Measurements from ENCODE around the gene ZNF638.

Gene ZNF638

DNA sequence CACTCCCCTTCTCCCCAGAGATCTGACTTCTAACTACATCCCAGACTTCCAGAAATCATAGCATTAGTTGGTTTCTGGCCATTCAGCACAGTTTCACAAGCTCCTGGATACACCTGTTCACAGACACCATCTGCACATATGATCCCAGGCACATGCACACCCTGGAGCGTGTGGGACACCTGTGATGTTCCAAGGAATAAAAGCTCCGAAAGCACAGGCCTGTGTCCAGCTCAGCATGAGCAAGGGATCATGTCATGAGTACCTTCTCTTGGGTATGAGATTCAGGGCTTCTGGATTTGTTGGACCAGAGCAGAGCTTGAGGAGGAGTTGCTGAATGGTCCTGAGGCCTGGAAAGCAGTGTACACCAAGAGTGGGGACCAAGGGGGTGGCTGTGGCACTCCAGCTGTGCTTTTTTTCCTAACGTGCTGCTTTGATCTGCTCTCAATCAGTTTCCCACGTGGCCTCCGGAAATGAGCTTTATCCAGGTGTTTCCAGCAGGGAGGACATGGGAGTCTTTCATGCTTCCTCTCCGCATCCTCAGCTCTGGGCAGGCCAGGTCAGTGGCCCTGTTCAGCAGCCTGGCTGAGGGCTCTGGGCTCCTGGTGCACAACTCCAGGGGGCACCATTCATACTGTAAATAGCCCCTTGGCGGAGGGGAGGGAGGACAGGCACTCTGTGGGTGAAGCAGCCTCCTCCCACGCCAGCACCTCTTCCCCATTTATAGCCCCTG is 123.6 kb downstream of the ZNF638 start:
- DNase-seq (ENCODE audit: low read depth in 4 of 4, low spot score in 1 of 4) = no peak

DNA sequence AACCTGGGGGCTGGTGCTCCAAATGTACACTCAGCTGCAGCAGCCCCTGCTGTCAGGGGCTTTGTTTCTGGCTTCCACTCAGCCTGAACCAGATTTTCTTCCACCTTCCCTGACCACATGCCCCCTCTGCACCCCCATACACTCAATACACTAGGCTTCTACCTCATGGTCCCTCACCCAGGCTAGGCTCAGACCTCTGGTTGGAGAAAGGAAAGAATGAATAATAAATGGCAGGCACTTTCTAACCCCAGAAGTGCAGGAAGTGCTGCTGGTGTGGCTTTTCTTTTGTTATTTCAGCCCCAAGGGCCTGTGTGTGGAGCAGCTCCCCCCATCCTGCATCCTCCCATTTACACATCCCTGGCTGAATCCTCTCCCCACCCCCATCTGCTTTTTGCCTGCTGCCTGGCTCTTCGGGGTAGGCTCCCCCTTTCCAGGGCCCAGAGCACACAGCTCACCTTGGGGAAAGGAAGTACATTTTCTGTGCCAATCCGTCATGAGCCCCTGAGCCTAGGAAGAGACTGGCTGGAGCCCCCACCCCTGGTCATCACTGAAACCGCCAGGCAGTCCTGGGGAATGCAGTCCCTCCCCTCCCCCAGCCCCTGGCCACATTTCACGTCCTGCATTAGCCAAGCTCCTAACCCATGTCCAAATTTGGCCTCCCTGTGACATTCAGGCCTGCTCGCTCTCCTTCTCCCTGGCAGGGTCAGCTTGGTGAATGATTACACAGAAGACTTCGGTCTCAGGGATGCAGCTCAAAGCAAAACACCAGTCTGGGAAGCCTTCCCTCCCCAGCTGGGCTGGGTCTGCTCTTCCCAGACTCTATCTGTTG is 124.4 kb downstream of the ZNF638 start:
- no peak for DNase-seq (ENCODE audit: low read depth in 4 of 4, low spot score in 1 of 4)

DNA sequence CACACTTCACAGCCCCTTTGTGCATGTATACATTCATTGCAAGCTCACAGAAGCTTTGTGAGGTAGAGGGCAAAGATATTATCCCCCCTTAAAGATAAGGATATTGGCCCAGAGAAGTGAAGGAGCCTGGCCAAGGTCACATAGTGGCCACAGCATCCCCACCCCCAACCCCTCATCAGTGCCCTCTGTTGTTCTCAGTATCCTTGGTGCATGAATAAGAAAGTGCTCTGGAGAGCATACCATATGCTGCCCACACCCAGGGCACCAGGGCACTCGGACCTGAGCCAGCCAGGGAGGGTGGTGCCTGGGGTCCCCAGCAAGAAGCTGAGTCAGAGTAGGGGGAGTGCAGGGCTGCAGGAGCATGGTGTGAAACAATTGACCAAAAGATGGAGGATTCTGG is 125.0 kb downstream of the ZNF638 start:
- no peak for DNase-seq (ENCODE audit: low read depth in 4 of 4, low spot score in 1 of 4)

DNA sequence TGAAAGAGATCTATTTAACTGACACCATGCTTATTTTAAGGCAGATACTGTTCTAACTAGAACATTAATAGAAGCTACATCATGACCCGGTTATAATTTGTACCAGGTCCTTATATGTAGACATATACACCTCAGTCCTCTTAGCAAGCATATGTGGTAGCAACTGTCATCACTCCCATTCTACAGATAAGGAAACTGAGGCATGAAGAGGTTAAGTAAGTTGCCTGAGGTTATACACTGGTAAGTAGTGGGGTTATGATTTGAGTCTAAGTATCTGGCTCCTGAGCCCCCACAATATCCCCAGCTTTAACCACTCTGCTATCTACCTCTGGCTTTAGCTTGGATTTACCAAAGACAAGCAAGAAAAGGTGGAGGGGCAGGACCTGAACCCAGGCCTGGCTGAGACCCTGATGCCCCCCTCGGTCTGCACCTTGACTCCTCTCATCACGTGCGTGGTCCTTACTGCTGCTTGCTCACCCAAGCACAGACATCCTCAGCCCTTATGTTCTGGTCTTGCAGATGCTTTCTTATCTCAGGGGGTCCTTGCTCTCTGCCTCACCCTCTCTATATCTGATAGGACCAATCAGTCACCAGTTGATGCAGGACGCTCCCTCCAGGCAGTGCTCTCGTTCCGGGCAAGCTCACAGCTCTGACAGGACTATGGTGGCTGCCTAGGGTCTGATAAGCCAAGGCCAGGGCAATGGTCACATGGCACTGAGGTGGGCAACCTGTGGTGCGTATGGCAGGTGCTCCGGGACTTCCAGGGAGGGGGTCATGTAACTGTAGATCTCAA is 125.7 kb downstream of the ZNF638 start:
- DNase-seq (ENCODE audit: low read depth in 4 of 4, low spot score in 1 of 4) = no peak

DNA sequence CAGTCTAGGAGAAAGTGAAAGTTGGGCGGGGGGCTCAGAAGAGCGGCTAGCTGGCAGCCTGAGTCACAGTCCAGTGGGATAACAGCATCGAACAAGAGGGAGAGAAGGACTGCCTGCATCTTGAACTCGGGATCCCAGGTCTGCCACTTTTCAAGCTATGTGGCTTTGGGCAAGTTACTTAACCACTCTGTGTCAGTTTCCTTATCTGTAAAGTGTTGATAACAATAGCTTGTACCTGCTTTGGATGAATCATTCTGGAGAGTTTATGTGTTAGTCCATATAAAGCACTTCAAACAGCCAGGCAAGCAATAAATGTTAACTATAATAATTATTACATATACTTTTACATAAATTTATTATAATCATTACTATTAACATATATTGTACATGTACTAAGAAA is 126.3 kb downstream of the ZNF638 start:
- DNase-seq (ENCODE audit: low read depth in 4 of 4, low spot score in 1 of 4) = no peak

DNA sequence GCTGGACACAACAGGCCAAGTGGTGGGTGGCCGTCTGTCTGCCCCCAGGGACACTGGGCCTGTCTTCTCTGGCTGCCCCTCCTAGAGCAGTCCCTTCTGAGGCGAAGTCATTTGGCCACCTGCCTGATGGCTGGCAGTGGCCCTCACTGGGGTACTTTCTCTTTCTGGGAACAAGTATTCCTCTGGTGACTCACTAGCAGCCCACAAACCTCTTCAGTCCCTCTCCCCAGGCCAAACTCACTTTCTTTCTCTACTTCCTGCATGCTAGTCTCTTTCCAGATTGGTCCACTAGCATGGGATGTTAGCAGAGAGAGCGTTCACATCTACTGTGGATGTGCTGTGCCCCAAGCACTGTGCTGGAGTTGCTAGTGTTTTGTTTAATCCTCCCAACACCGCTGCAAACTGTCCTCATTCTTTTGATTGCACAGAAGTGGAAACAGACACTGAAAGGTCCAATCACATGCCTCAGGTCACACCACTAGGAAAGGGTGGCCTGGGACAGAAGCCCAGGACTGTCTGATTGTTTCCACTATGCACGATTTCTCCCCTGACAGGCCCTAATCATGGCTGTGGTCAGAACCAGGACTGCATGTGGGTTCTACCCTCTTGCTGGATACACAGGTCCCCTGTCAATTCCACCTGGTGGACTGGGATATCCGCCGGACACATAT is 127.0 kb downstream of the ZNF638 start:
- DNase-seq (ENCODE audit: low read depth in 4 of 4, low spot score in 1 of 4) = no peak

DNA sequence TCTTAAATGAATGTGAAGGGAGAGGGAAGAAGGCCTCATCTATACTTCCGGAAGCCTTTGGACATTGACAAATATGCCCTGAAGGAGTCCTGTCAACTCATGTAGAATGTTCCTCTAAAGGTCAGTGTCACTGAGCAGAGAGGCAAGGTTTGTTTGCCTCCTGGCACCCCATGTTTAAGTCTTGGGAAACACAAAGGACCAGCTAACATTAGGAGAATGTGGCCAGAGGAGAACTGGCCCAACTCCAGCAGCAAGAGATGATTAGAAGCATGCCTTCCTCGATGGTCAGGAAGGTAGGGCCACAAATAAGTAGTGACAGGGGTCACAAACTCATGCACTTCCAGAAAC is 127.5 kb downstream of the ZNF638 start:
- DNase-seq (ENCODE audit: low read depth in 4 of 4, low spot score in 1 of 4) = no peak

DNA sequence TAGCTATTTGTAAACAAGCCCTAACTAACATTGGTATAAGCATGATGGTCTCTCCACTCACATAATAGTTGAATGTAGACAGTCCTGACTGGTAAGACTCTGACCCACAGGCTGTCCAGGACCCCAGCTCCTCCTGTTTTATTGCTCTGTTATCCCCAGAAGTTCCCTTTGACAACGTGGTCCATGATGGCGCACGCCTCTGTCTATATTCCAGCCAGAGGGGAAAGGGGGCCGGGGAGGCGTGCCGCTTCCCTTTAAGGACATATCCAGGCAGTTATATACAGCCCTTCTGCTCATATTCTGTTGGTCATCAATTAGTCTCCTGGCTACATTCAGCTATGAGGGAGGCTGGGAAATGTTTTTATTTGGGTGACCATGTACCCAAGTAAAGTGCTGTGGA is 128.5 kb downstream of the ZNF638 start:
- DNase-seq (ENCODE audit: low read depth in 4 of 4, low spot score in 1 of 4) = no peak

DNA sequence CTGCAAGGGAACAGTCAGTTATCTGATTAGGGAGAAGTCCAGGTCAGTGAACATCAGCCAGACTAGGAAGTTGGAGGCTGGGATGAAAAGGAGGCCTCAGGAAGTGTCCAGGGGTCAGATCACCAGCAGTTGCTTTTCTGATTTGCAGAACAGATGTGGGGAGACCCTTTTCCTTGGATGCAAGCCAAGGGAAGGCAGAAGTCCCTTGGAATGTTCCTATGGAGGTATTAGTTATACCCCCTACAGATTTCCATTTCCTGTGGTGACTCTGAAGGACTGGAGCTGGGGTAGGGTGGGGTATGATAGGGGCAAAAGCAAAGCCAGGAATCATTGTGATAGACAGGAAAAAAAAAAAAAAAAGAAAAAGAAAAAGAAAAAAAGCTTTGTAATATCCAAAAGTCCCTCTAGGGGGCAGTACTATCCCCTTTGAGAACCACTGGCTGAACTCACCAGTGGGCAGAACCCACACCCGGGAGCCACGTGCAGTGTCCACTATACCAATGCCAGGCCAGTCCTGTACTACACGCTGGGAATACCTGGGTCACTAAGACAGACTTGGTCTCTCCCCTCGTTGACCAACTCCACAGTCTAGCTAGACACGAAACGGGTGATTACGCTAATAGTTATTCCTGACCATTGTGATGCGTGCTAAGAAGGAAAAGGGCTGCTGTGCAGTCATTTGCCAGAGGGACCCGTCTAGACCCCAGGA is 129.2 kb downstream of the ZNF638 start:
- no peak for DNase-seq (ENCODE audit: low read depth in 4 of 4, low spot score in 1 of 4)

DNA sequence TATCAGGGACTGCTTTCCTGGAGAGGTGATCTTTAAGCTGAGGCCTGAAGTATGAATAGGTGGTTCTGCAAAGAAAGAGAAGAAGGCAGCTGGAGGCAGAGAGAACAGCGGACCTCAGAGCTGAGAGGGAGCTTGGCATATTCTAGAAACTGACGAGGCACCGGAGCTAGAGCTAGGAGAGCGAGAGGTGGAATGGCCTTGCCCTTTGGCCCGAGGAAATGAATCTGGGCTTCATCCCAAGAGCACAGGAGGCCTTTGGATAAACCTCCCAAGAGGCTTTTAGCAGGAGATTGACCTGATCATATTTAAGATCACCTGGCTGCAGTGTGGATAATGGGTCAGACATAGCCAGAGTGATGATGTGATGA is 129.7 kb downstream of the ZNF638 start:
- DNase-seq (ENCODE audit: low read depth in 4 of 4, low spot score in 1 of 4) = no peak

DNA sequence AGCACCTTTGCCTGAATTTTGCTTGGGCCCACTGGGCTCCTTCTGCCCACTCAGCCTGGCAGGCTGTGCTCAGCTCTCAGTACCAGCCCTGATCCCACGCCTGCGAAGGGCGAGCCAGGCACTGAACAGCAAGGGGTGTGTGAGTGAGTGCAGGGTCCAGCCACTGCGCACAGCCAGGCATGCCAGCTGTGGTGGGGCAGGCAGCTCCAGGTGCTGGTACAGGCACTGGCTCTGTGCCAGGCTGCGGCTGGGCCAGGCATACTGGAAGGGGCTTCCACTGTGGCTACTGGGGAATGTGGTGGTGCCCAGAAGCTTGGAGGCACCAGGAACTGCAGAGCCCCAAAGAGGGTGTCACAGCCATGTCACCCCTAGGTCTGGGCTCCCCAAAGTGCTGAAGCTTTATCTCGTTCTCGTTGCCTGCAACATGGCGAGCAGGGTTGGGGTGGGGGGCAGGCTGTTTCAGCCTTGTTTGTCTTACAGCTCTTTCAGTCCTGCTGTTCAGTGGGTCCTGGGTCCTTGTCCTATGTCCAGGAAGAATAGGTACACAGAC is 130.5 kb downstream of the ZNF638 start:
- DNase-seq (ENCODE audit: low read depth in 4 of 4, low spot score in 1 of 4) = no peak

DNA sequence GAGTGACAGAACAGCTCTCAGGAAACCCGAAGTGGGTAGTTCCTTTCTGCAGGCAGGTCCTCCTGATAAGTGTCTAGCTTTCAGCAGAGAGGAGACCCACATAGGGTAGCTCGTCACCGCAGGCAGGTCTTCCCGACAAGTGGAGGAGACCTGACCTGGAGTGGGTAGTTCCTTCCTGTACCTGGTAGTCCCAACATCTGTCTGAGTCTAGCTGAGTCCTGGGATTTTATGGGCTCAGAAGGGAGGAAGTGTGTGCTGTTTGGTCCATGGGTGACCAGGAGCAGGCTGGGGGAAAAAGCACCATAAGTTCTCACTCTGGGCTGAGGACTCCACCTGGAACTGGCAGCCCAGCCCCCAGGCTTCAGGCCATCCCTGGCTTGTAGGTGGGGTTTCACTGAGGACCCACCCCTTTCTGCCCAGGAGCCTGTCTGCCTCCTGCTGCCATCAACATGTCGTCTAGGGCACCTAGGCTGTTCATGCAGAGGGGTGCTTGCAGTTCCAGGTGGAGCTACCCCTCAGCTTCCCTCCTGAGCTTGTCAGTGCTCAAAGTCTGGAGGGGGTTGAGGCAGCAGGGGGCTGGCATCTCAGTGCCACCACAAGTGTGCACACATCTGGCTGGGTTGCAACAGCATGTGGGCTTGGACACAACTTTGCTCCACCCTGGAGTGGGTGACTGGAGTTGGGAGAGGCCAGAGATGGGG is 131.2 kb downstream of the ZNF638 start:
- no peak for DNase-seq (ENCODE audit: low read depth in 4 of 4, low spot score in 1 of 4)

DNA sequence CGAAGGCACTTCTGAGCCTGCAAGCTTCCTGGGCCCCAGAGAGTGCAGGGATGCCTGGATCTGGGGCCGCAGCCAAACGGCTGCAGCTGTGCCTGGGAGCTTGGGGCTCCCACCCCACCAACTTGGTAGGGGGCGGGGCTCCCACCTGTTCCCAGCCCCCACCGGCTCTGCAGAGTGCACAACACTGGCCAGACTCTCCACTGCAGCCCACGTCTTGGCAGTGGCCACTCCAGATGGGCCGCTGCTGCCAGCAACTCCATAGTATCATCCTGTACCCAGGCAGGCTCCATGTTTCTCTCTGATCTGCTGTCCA is 131.7 kb downstream of the ZNF638 start:
- DNase-seq (ENCODE audit: low read depth in 4 of 4, low spot score in 1 of 4) = no peak

DNA sequence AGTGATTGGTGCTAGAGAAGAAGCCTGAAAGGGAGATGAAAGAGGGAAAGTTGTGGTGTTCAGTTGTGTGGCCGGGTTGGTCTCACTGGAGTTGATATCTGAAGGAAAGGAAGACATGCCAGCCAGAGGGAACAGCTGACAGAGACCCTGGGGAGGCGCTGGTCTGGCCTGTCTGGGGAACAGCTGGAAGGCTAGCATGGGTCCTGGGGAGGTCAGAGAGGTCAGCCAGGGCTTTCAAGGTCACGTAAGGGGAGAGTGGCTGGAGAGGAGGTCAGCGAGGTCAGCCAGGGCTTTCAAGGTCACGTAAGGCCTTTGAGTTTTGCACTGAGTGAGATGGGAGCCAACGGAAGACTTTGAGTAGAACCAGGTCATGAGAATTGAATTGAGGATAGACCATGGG is 132.8 kb downstream of the ZNF638 start:
- no peak for DNase-seq (ENCODE audit: low read depth in 4 of 4, low spot score in 1 of 4)

DNA sequence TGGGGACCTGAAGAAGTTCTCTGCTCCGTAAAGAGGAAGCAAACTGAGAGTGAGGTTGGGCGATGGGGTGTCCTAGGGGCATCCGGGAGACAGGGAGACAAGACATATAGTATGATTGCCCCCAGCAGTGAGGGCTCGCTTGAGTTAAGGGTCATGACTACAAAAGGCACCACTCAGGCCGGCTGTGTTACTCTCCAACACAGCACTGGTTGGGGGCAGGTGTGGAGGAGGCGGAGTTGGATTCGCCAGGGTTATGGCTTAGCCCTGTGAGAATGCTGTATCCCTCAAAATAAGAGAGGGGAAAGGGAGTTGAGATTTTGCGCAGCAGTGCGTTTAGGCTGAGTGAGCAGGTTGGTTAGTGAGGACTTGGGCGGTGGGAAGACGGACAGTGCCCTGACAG is 133.8 kb downstream of the ZNF638 start:
- no peak for DNase-seq (ENCODE audit: low read depth in 4 of 4, low spot score in 1 of 4)

DNA sequence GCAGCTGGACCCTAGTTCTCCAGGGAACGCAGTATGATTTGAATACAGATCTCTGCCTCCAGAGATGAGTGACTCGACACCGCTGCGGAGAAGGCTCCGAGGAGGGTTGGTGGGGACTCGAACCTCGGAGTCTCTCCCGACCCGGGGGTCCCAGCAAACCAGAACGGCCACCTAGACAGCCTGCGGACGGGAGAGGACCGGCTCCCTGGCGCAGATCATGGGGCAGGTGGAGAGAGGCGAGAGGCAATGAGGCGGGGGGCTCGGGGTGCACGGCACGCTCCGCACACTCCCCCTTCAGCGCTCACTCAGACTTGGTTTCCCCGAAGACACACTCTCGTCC is 134.3 kb downstream of the ZNF638 start:
- DNase-seq (ENCODE audit: low read depth in 4 of 4, low spot score in 1 of 4) = no peak

DNA sequence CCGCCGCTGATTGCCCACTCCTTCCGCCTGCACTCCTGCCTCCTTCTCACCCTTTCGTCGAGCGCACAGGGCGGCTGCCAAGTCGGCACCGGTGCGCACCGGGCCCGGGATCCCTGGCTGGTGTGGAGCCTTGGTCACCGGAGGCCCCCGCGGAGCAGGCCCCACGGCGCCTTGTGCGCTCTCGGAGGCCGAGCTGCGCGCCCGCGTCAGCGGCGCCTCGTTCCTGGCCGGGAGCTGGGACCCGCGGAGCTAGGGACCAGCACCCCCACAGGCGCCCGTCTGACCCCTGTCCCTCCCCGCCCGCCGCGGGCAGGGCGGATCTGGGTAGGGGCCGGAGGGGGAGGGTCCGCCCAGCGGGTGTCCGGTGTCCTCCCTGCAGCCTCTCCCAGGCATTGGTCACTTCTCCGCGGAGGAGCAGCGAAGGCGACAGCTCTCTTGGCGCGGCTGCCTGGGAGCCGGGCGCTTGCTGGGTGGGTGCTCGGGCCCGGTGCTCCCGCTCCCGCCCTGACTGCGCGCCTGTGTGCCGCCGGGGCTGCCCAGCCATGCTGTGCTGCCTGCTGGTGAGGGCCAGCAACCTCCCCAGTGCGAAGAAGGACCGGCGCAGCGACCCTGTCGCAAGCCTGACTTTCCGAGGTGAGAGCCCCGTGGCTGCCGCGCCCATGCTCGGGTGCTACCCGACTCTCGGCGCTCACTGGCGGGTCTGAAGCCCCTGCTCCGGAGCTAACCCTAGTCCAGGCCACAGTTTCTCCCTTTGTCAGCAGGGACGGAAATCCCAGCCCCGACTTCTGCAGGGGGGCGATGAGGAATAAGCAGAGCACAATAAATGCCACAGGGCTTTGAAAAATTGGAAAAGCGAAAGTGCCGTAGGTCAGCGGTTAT is 135.0 kb downstream of the ZNF638 start:
- no peak for DNase-seq (ENCODE audit: low read depth in 4 of 4, low spot score in 1 of 4)

DNA sequence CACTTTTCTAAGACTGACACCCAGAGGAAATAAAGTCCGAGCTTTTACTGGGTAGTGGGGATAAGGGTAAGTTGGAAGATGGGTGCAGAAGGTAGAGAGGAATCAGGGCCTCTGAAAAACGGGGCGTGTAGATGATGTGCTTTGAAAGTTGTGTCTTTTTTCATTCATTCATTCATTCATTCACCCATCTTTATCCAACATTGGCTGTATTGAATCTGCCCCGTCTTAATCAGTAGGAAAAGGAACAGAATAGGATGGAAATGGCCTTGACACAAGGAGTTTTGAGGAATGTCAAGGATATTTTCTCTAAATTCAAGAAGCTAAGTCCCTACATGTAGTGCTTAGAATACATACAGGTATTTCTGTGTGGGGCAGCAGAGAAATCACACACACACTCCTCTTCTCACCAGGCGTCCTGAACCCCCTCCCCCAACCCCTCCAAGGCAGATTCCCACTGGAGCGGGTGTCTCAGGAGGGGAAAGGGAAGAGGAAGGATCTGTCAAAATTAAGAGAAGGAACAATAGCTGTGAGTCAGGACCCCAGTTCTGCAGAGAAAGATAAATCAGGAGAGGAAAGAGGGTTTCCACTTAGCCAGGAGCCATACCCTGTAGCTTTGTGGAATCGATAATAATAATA is 135.7 kb downstream of the ZNF638 start:
- no peak for DNase-seq (ENCODE audit: low read depth in 4 of 4, low spot score in 1 of 4)

Data from stimulated activated CD4-positive, alpha-beta T cell treated with anti-CD3 and anti-CD28 coated beads, Interleukin-1b, Interleukin-23, amount 100 ng/mL, for 24 hours (primary cell).